GM12873 (cell line): Measurements from ENCODE around the gene HSDL2.

Source experiments
- CTCF ChIP-seq: IDR thresholded peaks from 2 replicates; pipeline ENCODE4 v1.5.1; 2012; ENCODE audit warnings: low read depth, mild to moderate bottlenecking, moderate library complexity, low read length, control low read depth; ENCODE audit not compliant: insufficient read depth; ENCODE audit errors: missing control alignments

Gene HSDL2

GRCh38 chr9:112446080-112446479 lies 66.2 kb downstream of the HSDL2 start:
- no peak for TF ChIP-seq CTCF

- no peak for TF ChIP-seq CTCF
Observed at GRCh38 chr9:112446526-112446925, 66.6 kb downstream of the HSDL2 start.

- TF ChIP-seq CTCF, result no peak
Observed at GRCh38 chr9:112447283-112447761, 67.4 kb downstream of the HSDL2 start.

- no peak for TF ChIP-seq CTCF
Observed at GRCh38 chr9:112462855-112463254, 82.9 kb downstream of the HSDL2 start.

GRCh38 chr9:112465352-112465751 lies 85.4 kb downstream of the HSDL2 start:
- no peak for TF ChIP-seq CTCF

GRCh38 chr9:112472996-112473395 lies 93.1 kb downstream of the HSDL2 start:
- no peak for TF ChIP-seq CTCF

GRCh38 chr9:112473986-112474385 lies 94.1 kb downstream of the HSDL2 start:
- no peak for TF ChIP-seq CTCF
